MG63 (cell line): ENCODE data around the gene DNMT3B. TPM values are rescaled to one million over a fixed set of nuclear protein-coding genes. Genes with fewer than 3 reads are reported as not detected.

ENCODE experiments used
- DNase-seq: peaks from one replicate; pipeline ENCODE4 v3.0.0-alpha.2; 2020
- H3K27me3 ChIP-seq: fragments of 250-450 bp; sonication (Bioruptor Pico); 2 replicates; pipeline ENCODE4 v1.5.1; 2020; ENCODE audit warnings: mild to moderate bottlenecking, moderate library complexity
- H3K36me3 ChIP-seq: fragments of 250-450 bp; sonication (Bioruptor Pico); 2 replicates; pipeline ENCODE4 v1.5.1; 2020; ENCODE audit warnings: mild to moderate bottlenecking, moderate library complexity
- H3K4me3 ChIP-seq: fragments of 250-450 bp; sonication (Bioruptor Pico); 2 replicates; pipeline ENCODE4 v1.5.1; 2020; ENCODE audit warnings: mild to moderate bottlenecking, moderate library complexity
- H3K9me3 ChIP-seq: fragments of 250-450 bp; sonication (Bioruptor Pico); 2 replicates; pipeline ENCODE4 v1.5.1; 2020; ENCODE audit warnings: mild to moderate bottlenecking, moderate library complexity
- total RNA-seq: library from RNA; depleted of rRNA; stranded (reverse); fragments of >200 nt; shearing (Covaris generic); gene quantifications from 2 replicates; pipeline ENCODE4 v1.2.3, GENCODE V29; 2014; ENCODE audit warnings: low replicate concordance

The DNMT3B gene
- total RNA-seq, 1 experiment from 2014 or later = 5.6 TPM

DNA sequence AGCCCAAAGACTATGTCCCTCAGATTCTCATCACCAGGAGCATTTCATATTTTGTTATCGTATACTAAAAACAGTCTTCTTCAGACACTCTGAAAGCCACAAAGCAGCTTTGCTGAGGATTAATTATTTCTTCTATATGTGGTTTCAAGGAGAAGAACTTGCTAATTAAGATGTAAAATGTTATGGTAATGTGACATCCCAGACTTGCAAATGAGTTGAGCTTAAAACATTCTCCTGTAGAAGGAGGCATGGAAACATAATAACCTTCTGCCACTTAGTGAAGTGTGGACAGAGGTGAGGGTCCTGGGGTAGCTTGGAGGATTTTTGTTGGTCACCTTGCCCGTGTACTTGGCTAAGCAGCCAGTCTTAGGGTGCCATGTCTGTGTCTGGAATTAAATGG, 40.9 kb downstream of the DNMT3B start:
- DNase-seq = no peak
- Histone ChIP-seq H3K27me3 (no peaks in the 10 kb centered on the region), H3K9me3 (no peaks in the 10 kb centered on the region), H3K36me3 (peaks cover 4% of the 10 kb centered on the region), H3K4me3 (no peak overlapping the region)

- no peak for DNase-seq
- H3K27me3 ChIP-seq = no peaks in the 10 kb centered on the region
- H3K36me3 ChIP-seq = no peaks in the 10 kb centered on the region; the same call in none of the 2 replicates
- H3K4me3 ChIP-seq = no peak overlapping the region
- no peaks in the 10 kb centered on the region for H3K9me3 ChIP-seq
Measured at GRCh38 chr20:32804022-32804715, 42.0 kb downstream of the DNMT3B start.

DNA sequence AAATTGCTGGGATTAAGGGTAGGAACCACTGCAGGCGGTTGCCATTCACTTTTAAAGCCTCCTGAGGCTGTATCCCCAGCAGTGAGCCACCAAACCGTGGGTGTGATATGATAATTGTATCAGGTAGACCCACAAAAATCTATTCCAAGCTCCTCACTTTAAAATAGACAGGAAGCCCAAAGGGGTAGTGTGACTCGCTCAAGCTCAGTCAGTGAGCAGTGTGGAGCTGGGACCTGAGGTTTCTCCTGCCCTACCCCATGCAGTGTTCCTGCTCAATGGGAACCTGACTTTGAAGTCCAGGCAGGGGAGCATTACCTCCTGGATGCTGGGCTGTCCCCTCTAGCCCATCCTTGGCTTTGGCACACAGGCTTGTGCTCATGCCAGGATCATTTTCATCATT, 42.6 kb downstream of the DNMT3B start:
- H3K36me3 ChIP-seq = no peaks in the 10 kb centered on the region; the same call in none of the 2 replicates
- no peaks in the 10 kb centered on the region for H3K27me3 ChIP-seq
- H3K9me3 ChIP-seq = no peaks in the 10 kb centered on the region
- DNase-seq = no peak
- H3K4me3 ChIP-seq = no peak overlapping the region

GRCh38 chr20:32805721-32806120, 43.5 kb downstream of the DNMT3B start:
- no peaks in the 10 kb centered on the region; the same call in none of the 2 replicates for H3K36me3 ChIP-seq
- DNase-seq = no peak
- H3K4me3 ChIP-seq = no peak overlapping the region

GRCh38 chr20:32806356-32806755, 44.2 kb downstream of the DNMT3B start:
- no peak for DNase-seq
- Histone ChIP-seq H3K4me3 (no peak overlapping the region), H3K36me3 (no peaks in the 10 kb centered on the region; the same call in none of the 2 replicates), H3K27me3 (no peaks in the 10 kb centered on the region), H3K9me3 (no peaks in the 10 kb centered on the region)

More at GRCh38 chr20:32805721-32806120, 43.5 kb downstream of the DNMT3B start:
- H3K27me3 ChIP-seq = no peaks in the 10 kb centered on the region
- H3K9me3 ChIP-seq = no peaks in the 10 kb centered on the region

GRCh38 chr20:32807706-32808105, 45.5 kb downstream of the DNMT3B start:
- H3K27me3 ChIP-seq = no peaks in the 10 kb centered on the region
- no peak for DNase-seq
- H3K36me3 ChIP-seq = no peaks in the 10 kb centered on the region; the same call in 1 of the 2 replicates
- H3K9me3 ChIP-seq = no peaks in the 10 kb centered on the region
- H3K4me3 ChIP-seq = no peak overlapping the region

DNA sequence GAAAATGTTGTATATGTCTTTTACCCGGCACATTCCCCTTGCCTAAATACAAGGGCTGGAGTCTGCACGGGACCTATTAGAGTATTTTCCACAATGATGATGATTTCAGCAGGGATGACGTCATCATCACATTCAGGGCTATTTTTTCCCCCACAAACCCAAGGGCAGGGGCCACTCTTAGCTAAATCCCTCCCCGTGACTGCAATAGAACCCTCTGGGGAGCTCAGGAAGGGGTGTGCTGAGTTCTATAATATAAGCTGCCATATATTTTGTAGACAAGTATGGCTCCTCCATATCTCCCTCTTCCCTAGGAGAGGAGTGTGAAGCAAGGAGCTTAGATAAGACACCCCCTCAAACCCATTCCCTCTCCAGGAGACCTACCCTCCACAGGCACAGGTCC, 46.3 kb downstream of the DNMT3B start:
- H3K27me3 ChIP-seq = no peaks in the 10 kb centered on the region
- H3K36me3 ChIP-seq = no peaks in the 10 kb centered on the region
- no peak for DNase-seq
- no peak overlapping the region for H3K4me3 ChIP-seq
- H3K9me3 ChIP-seq = no peaks in the 10 kb centered on the region

DNA sequence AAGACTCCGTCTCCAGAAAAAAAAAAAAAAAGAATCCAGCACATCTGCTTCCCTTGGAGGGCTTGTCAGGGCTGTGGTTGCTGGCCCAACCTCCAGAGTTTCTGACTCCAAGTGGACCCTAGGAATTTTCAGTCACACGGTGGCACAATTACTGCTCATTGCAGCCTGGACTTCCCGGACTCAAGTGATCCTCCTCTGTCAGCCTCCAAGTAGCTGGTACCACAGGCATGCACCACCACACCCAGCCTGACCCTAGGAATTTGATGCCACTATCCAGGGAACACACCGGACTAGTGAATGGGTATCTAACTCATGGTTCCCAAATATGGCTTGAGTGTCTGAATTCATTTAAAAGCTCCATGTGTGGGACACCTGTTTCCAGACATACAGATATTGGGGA, 47.7 kb downstream of the DNMT3B start:
- H3K36me3 ChIP-seq = no peaks in the 10 kb centered on the region
- DNase-seq = no peak
- no peaks in the 10 kb centered on the region for H3K27me3 ChIP-seq
- H3K9me3 ChIP-seq = no peaks in the 10 kb centered on the region
- H3K4me3 ChIP-seq = no peak overlapping the region

DNA sequence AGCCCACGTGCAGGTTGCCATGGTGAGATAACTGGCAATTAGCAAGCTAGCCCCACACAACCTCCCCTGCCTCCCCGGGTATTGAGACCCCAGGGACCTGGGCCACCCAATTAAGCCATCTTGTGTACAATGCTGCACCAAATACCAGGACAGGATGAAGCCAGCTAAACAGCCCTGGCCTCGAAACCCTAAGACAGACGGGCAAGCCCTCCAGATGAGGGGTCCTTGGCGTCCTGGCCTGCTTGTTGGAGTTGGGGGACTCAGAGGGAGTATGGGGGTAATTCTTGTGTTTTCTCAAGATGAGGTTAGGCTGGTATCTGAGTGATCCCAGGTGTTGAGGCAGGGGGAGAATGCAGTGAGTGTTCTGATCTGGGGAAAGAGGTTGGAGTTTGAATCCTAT, 48.8 kb downstream of the DNMT3B start:
- H3K4me3 ChIP-seq = no peak overlapping the region
- no peaks in the 10 kb centered on the region for H3K9me3 ChIP-seq

GRCh38 chr20:32811886-32812285, 49.7 kb downstream of the DNMT3B start:
- no peaks in the 10 kb centered on the region for H3K9me3 ChIP-seq
- no peak for DNase-seq
- H3K27me3 ChIP-seq = no peaks in the 10 kb centered on the region
- H3K4me3 ChIP-seq = no peak overlapping the region
- no peaks in the 10 kb centered on the region for H3K36me3 ChIP-seq

More for the DNA sequence above, 48.8 kb downstream of the DNMT3B start:
- Histone ChIP-seq H3K36me3 (no peaks in the 10 kb centered on the region), H3K27me3 (no peaks in the 10 kb centered on the region)
- no peak for DNase-seq

- no peak for DNase-seq
- Histone ChIP-seq H3K4me3 (peak overlapping the region; percentile 92), H3K27me3 (no peaks in the 10 kb centered on the region), H3K9me3 (no peaks in the 10 kb centered on the region), H3K36me3 (peaks cover 6% of the 10 kb centered on the region)
Measured at GRCh38 chr20:32819992-32820697, 58.0 kb downstream of the DNMT3B start.

- peak; percentile 28 for DNase-seq
- H3K27me3 ChIP-seq = no peaks in the 10 kb centered on the region
- peak overlapping the region; percentile 92 for H3K4me3 ChIP-seq
Measured at GRCh38 chr20:32820698-32821377, 58.7 kb downstream of the DNMT3B start.

GRCh38 chr20:32822225-32822624, 60.0 kb downstream of the DNMT3B start:
- no peak for DNase-seq
- H3K9me3 ChIP-seq = no peaks in the 10 kb centered on the region
- no peaks in the 10 kb centered on the region for H3K27me3 ChIP-seq
- H3K36me3 ChIP-seq = peaks cover 22% of the 10 kb centered on the region
- no peak overlapping the region for H3K4me3 ChIP-seq

More at GRCh38 chr20:32820698-32821377, 58.7 kb downstream of the DNMT3B start:
- H3K9me3 ChIP-seq = no peaks in the 10 kb centered on the region
- peaks cover 13% of the 10 kb centered on the region for H3K36me3 ChIP-seq

DNA sequence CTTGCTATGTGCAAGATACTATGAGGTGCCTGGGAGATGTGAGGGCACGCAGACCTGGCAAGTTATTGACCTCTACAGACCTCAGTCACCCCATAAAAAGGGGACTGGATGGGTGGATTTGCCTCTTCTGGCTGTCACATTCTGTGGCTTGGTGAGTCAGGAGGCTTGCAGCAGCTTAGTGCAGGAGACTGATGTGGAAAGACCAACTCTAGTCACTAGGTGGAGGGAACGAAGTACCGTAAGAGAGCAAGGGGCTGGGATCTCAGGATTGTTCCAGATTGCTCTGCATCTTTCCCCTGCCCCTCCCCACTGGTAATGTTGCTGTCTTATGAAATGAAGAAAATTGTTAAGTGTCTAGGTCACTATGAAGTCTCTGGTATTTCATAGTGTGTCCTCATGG, 60.9 kb downstream of the DNMT3B start:
- H3K36me3 ChIP-seq = peaks cover 28% of the 10 kb centered on the region
- H3K4me3 ChIP-seq = no peak overlapping the region
- no peaks in the 10 kb centered on the region for H3K27me3 ChIP-seq
- no peaks in the 10 kb centered on the region for H3K9me3 ChIP-seq
- peak; percentile 32 for DNase-seq

DNA sequence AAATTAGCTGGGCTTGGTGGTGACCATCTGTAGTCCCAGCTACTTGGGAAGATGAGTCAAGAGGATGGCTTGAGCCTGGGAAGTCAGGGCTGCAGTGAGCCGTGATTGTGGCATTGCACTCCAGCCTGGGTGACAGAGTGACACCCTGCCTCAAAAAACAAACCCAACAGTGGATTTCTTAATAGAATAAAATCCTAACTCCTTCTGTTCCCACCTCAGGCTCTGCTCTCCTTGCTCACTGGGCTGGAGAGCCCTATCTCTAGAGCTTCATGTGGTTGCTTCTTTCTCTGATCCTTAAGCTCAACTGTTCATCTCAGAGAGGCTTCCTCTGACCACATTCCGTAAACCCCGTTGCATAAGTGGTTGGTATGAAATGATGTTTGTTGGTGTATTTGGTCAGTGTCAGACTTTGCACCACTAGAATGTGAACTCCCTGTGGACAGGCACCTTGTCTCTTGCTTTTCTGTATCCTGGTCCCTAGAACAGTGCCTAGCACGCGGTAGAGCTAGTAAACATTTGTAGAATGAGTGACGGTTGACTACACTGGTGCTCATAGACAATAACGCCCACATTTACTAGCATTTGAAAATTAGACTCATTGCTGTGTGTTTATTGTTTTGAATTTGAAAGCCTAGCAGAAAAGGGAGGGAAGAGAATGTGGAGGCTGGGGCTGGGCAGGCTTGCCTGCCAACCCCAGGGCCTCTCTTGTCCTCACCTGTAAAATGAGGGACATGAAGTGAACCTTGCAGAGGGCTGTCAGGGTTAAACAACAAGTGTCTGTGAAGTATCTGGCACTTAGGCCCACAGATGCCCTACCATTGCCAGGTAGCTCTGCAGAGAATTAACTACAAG, 61.8 kb downstream of the DNMT3B start:
- no peak overlapping the region for H3K4me3 ChIP-seq
- no peaks in the 10 kb centered on the region for H3K27me3 ChIP-seq
- H3K36me3 ChIP-seq = peaks cover 35% of the 10 kb centered on the region
- no peak for DNase-seq
- H3K9me3 ChIP-seq = no peaks in the 10 kb centered on the region

GRCh38 chr20:32828029-32828680, 66.0 kb downstream of the DNMT3B start:
- Histone ChIP-seq H3K27me3 (no peaks in the 10 kb centered on the region), H3K4me3 (no peak overlapping the region), H3K36me3 (peaks cover 58% of the 10 kb centered on the region), H3K9me3 (no peaks in the 10 kb centered on the region)
- DNase-seq = no peak
